ENCODE results near the gene MTOR. TPM values are rescaled to one million over a fixed set of nuclear protein-coding genes. Genes with fewer than 3 reads are reported as not detected.

The MTOR gene
- total and polyA plus RNA-seq, 2 of the 8 experiments (the other 6 are each of a cell fraction or from before 2014, with no cell fraction given): 44.2 to 76.8 TPM

GRCh38 chr1:11105586-11105985 lies 156.8 kb downstream of the MTOR start (continued):
- TF ChIP-seq, protein P1, sequence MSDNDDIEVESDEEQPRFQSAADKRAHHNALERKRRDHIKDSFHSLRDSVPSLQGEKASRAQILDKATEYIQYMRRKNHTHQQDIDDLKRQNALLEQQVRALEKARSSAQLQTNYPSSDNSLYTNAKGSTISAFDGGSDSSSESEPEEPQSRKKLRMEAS (IDR thresholded peaks at IDR 0.05): no peak
- TF ChIP-seq TBP (IDR thresholded peaks at IDR 0.05; ENCODE audit: low read depth, low read length) (no peak), HDAC2 (IDR thresholded peaks at IDR 0.05; ENCODE audit: borderline replicate concordance in 1 of 2, low read depth in 2 of 2, low read length in 2 of 2) (no peak), NANOG (IDR thresholded peaks at IDR 0.05; ENCODE audit: insufficient read depth, low read depth, low read length, poor library complexity, severe bottlenecking) (no peak), FOSL1 (IDR thresholded peaks at IDR 0.05; ENCODE audit: insufficient read depth, low read depth, low read length) (no peak)

Measured in H1 (cell line).